ENCODE measurements around the gene DDX39B.

DNA sequence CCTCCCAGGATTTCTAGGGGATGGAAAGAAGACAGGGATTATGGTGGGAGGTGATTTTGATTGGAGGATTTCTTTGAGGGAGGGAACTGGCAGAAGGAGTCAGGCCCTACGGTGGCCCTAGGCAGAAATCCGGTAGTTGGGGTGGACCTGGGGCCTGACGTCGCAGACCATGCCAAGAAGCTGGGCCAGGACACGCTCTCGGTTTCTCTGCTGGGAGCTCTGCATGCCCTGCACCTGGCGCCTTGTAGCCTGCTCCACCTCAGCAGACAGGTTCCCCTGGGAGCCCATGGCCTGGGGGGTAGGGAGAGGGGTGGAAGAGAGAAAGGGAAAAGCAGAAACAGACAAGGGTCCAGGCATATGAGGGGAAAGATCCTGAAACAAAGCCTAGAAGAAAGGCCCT is 3.5 kb upstream of the DDX39B start:
- no peak for TF ChIP-seq POLR2A (IDR thresholded peaks at IDR 0.05; ENCODE audit: low read depth, low read length)
- TF ChIP-seq, protein P1, sequence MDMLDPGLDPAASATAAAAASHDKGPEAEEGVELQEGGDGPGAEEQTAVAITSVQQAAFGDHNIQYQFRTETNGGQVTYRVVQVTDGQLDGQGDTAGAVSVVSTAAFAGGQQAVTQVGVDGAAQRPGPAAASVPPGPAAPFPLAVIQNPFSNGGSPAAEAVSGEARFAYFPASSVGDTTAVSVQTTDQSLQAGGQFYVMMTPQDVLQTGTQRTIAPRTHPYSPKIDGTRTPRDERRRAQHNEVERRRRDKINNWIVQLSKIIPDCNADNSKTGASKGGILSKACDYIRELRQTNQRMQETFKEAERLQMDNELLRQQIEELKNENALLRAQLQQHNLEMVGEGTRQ (IDR thresholded peaks at IDR 0.05; ENCODE audit: low read depth, low read length), result no peak
- TF ChIP-seq SMC3 (IDR thresholded peaks at IDR 0.05; ENCODE audit: low read depth, low read length), result no peak
- TF ChIP-seq, protein P2, sequence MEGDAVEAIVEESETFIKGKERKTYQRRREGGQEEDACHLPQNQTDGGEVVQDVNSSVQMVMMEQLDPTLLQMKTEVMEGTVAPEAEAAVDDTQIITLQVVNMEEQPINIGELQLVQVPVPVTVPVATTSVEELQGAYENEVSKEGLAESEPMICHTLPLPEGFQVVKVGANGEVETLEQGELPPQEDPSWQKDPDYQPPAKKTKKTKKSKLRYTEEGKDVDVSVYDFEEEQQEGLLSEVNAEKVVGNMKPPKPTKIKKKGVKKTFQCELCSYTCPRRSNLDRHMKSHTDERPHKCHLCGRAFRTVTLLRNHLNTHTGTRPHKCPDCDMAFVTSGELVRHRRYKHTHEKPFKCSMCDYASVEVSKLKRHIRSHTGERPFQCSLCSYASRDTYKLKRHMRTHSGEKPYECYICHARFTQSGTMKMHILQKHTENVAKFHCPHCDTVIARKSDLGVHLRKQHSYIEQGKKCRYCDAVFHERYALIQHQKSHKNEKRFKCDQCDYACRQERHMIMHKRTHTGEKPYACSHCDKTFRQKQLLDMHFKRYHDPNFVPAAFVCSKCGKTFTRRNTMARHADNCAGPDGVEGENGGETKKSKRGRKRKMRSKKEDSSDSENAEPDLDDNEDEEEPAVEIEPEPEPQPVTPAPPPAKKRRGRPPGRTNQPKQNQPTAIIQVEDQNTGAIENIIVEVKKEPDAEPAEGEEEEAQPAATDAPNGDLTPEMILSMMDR (conservative IDR thresholded peaks at IDR 0.05; ENCODE audit: low read depth, low read length), result no peak
- TF ChIP-seq MXI1 (IDR thresholded peaks at IDR 0.05; ENCODE audit: borderline replicate concordance, low read depth, low read length), result no peak
- TF ChIP-seq NFE2L2 (IDR thresholded peaks at IDR 0.05; ENCODE audit: low read depth, low read length), result no peak
- no peak for TF ChIP-seq RFX5 (IDR thresholded peaks at IDR 0.05; ENCODE audit: low read depth, low read length)
- TF ChIP-seq RCOR1 (IDR thresholded peaks at IDR 0.05; ENCODE audit: insufficient replicate concordance, low read length), result no peak
- TF ChIP-seq CEBPB (IDR thresholded peaks at IDR 0.05; ENCODE audit: low read depth, low read length), result no peak
- no peak for TF ChIP-seq RAD21 (IDR thresholded peaks at IDR 0.05; ENCODE audit: low read length)
